Caco-2 (cell line): ENCODE measurements around the gene TNPO3. TPM values are rescaled to one million over a fixed set of nuclear protein-coding genes. Genes with fewer than 3 reads are reported as not detected.

Source experiments
- BruUV-seq: library from RNA; stranded (reverse); fragments of 400-500 nt; replicated peaks from 2 replicates; lab custom pipeline; 2021; lab: Mats Ljungman, UMichigan
- CTCF ChIA-PET: fragments of 300-600 bp; sonication (Branson Sonifier 250); formaldehyde crosslinking; loops from one replicate; lab custom pipeline; 2022; ENCODE audit warnings: antibody characterized with exemption; lab: Charles Lee
- POLR2A ChIA-PET: fragments of 300-600 bp; sonication (Branson Sonifier 250); formaldehyde crosslinking; loops from one replicate; lab custom pipeline; 2022; ENCODE audit warnings: antibody characterized with exemption; lab: Charles Lee
- DNase-seq, 2 experiments: peaks; one replicate each; pipeline versions ENCODE4 v3.0.0 to v3.0.0-alpha.2; 2020 to 2022
- H3K27me3 ChIP-seq: replicated peaks from 2 replicates; pipeline ENCODE4 v1.6.0; 2011; ENCODE audit warnings: low read length; ENCODE audit not compliant: control insufficient read depth, insufficient read depth
- H3K36me3 ChIP-seq: 2 replicates; pipeline ENCODE4 v1.5.1; 2011; ENCODE audit warnings: low read length; ENCODE audit not compliant: control insufficient read depth, insufficient read depth
- H3K4me1 ChIP-seq: fragments of 250-450 bp; sonication (Bioruptor Pico); 2 replicates; pipeline ENCODE4 v1.5.1; 2020; ENCODE audit warnings: mild to moderate bottlenecking
- H3K4me3 ChIP-seq: 2 replicates; pipeline ENCODE4 v1.5.1; 2011; ENCODE audit warnings: low read depth, mild to moderate bottlenecking, control low read depth, low read length
- H3K9me3 ChIP-seq: fragments of 250-450 bp; sonication (Bioruptor Pico); 2 replicates; pipeline ENCODE4 v1.5.1; 2020; ENCODE audit warnings: mild to moderate bottlenecking, moderate library complexity
- H3K27ac Mint-ChIP-seq: one replicate; pipeline ENCODE4 v1.8.0; 2022; ENCODE audit warnings: mixed read lengths; ENCODE audit not compliant: unreplicated experiment
- H3K27me3 Mint-ChIP-seq: one replicate; pipeline ENCODE4 v1.8.0; 2022; ENCODE audit warnings: mixed read lengths; ENCODE audit not compliant: insufficient read depth, unreplicated experiment
- H3K36me3 Mint-ChIP-seq: one replicate; pipeline ENCODE4 v1.8.0; 2022; ENCODE audit warnings: mild to moderate bottlenecking, mixed read lengths; ENCODE audit not compliant: insufficient read depth, unreplicated experiment
- H3K4me1 Mint-ChIP-seq: one replicate; pipeline ENCODE4 v1.8.0; 2022; ENCODE audit warnings: low read depth, mixed read lengths; ENCODE audit not compliant: unreplicated experiment
- H3K4me3 Mint-ChIP-seq: one replicate; pipeline ENCODE4 v1.8.0; 2022; ENCODE audit warnings: mild to moderate bottlenecking, moderate library complexity, mixed read lengths; ENCODE audit not compliant: unreplicated experiment
- H3K9me3 Mint-ChIP-seq: one replicate; pipeline ENCODE4 v1.8.0; 2022; ENCODE audit warnings: mixed read lengths; ENCODE audit not compliant: unreplicated experiment
- CTCF ChIP-seq, 2 experiments: fragments of 200-600 bp in 1 of 2; IDR thresholded peaks; 1 replicate in 1 of 2; 2 replicates in 1 of 2; pipeline versions ENCODE4 v1.5.1 to v1.8.0; 2011 to 2022; ENCODE audit warnings: antibody characterized with exemption in 1 of 2, control low read depth in 1 of 2, inconsistent platforms in 1 of 2, low read depth in 1 of 2, low read length in 1 of 2, mild to moderate bottlenecking in 1 of 2, moderate library complexity in 1 of 2; ENCODE audit not compliant: insufficient read depth in 1 of 2, severe bottlenecking in 1 of 2, unreplicated experiment in 1 of 2
- intact Hi-C: fragments of 100-400 bp; cut with micrococcal nuclease; formaldehyde crosslinking; loops from one replicate; pipeline ENCODE4 v1.10.0; 2022; ENCODE audit not compliant: unreplicated experiment
- total RNA-seq: library from RNA; stranded (reverse); gene quantifications from 2 replicates; pipeline ENCODE4 v1.2.3, GENCODE V29; 2022

The TNPO3 gene
- total RNA-seq, 1 experiment from 2014 or later: 59.8 TPM

- Histone ChIP-seq H3K4me3 (no peak overlapping the region), H3K27me3 (no peaks in the 10 kb centered on the region), H3K9me3 (no peaks in the 10 kb centered on the region), H3K36me3 (no peaks in the 10 kb centered on the region), H3K4me1 (peaks cover 8% of the 10 kb centered on the region)
- POLR2A ChIA-PET: no interaction called here
- intact Hi-C loops: no loop called here
- CTCF ChIA-PET: no interaction called here
- Mint-ChIP-seq H3K9me3 (no peaks in the 10 kb centered on the region), H3K36me3 (peaks cover 6% of the 10 kb centered on the region), H3K4me3 (no peak overlapping the region), H3K27ac (no peak overlapping the region), H3K4me1 (peaks cover 14% of the 10 kb centered on the region), H3K27me3 (peaks cover 8% of the 10 kb centered on the region)
- BruUV-seq: no TSS peak
- DNase-seq: no peak
- no peak for TF ChIP-seq CTCF (IDR thresholded peaks at IDR 0.05; ENCODE audit: insufficient read depth in 1 of 2, low read depth in 1 of 2, low read length in 1 of 2, severe bottlenecking in 1 of 2, unreplicated experiment in 1 of 2)
Observed at GRCh38 chr7:128939861-128940410, 115.0 kb downstream of the TNPO3 start.

GRCh38 chr7:128939075-128939860 is 115.6 kb downstream of the TNPO3 start:
- no peaks in the 10 kb centered on the region for H3K9me3 ChIP-seq
- BruUV-seq: no TSS peak
- no peaks in the 10 kb centered on the region for H3K36me3 ChIP-seq
- H3K27me3 Mint-ChIP-seq: peaks cover 8% of the 10 kb centered on the region
- DNase-seq: no peak
- CTCF ChIA-PET: no interaction called here
- H3K36me3 Mint-ChIP-seq: peaks cover 6% of the 10 kb centered on the region
- intact Hi-C loops: no loop called here
- peaks cover 8% of the 10 kb centered on the region for H3K4me1 ChIP-seq
- no peaks in the 10 kb centered on the region for H3K9me3 Mint-ChIP-seq
- POLR2A ChIA-PET: no interaction called here
- H3K4me3 Mint-ChIP-seq: peak overlapping the region; percentile 68
- H3K27ac Mint-ChIP-seq: no peak overlapping the region
- H3K4me1 Mint-ChIP-seq: peaks cover 14% of the 10 kb centered on the region
- H3K27me3 ChIP-seq: no peaks in the 10 kb centered on the region
- no peak for TF ChIP-seq CTCF (IDR thresholded peaks at IDR 0.05; ENCODE audit: insufficient read depth in 1 of 2, low read depth in 1 of 2, low read length in 1 of 2, severe bottlenecking in 1 of 2, unreplicated experiment in 1 of 2)
- no peak overlapping the region for H3K4me3 ChIP-seq

GRCh38 chr7:128938544-128939074 is 116.3 kb downstream of the TNPO3 start:
- no peak overlapping the region for H3K27ac Mint-ChIP-seq

More at GRCh38 chr7:128938544-128939074, 116.3 kb downstream of the TNPO3 start:
- Mint-ChIP-seq H3K27me3 (peaks cover 8% of the 10 kb centered on the region), H3K36me3 (peaks cover 6% of the 10 kb centered on the region), H3K4me3 (peak overlapping the region; percentile 68), H3K4me1 (peaks cover 14% of the 10 kb centered on the region), H3K9me3 (no peaks in the 10 kb centered on the region)
- peaks cover 8% of the 10 kb centered on the region for H3K4me1 ChIP-seq
- ChIA-PET CTCF (no interaction called here), POLR2A (no interaction called here)
- no peaks in the 10 kb centered on the region for H3K9me3 ChIP-seq
- H3K36me3 ChIP-seq: no peaks in the 10 kb centered on the region
- intact Hi-C loops: no loop called here
- DNase-seq: no peak
- peak overlapping the region; percentile 47 for H3K4me3 ChIP-seq
- no TSS peak for BruUV-seq
- no peaks in the 10 kb centered on the region for H3K27me3 ChIP-seq
- no peak for TF ChIP-seq CTCF (IDR thresholded peaks at IDR 0.05; ENCODE audit: insufficient read depth in 1 of 2, low read depth in 1 of 2, low read length in 1 of 2, severe bottlenecking in 1 of 2, unreplicated experiment in 1 of 2)
